Measurements from ENCODE around the gene KATNAL2. TPM values are rescaled to one million over a fixed set of nuclear protein-coding genes. Genes with fewer than 3 reads are reported as not detected.

The KATNAL2 gene
- total RNA-seq, 1 experiment from 2014 or later: 2.0 TPM

DNA sequence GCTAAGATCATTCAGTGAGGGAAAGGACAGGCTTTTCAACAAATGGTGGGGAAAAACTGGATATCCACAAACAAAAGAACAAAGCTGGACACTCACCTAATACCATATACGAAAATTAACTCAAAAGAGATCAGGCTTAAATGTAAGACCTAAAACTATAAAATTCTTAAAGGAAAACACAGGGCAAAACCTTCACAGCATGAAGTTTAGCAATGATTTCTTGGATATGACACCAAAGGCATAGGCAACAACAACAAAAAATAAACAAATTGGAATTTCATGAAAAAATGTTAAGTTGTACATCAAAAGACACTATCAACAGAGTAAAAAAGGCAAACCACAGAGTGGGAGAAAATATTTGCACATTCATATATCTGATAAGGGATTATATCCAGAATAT, 28.4 kb upstream of the KATNAL2 start:
- Histone ChIP-seq H3K79me2 (ENCODE audit: low read length) (peaks cover 22% of the 10 kb centered on the region), H3K9me2 (replicated peaks; ENCODE audit: low read length) (no peaks in the 10 kb centered on the region), H4K20me1 (ENCODE audit: low read length) (no peaks in the 10 kb centered on the region), H3F3A (ENCODE audit: low read length, unreplicated experiment) (no peaks in the 10 kb centered on the region), H3K36me3 (ENCODE audit: low read depth, low read length) (peaks cover 6% of the 10 kb centered on the region; the same call in 1 of the 2 replicates), H3K4me2 (ENCODE audit: low read length) (no peak overlapping the region), H2AFZ (ENCODE audit: low read length) (no peak overlapping the region), H3K27ac (ENCODE audit: low read length) (no peak overlapping the region), H3K4me1 (ENCODE audit: insufficient read depth, low read length) (no peaks in the 10 kb centered on the region), H3K4me3 (ENCODE audit: low read length) (no peak overlapping the region), H3K9me3 (ENCODE audit: low read length) (no peaks in the 10 kb centered on the region), H3K27me3 (ENCODE audit: low read length) (no peaks in the 10 kb centered on the region), H3K9ac (ENCODE audit: low read length) (no peak overlapping the region)
- ChIA-PET POLR2A (ENCODE audit: unreplicated experiment) (no interaction called here), CTCF (no interaction called here)
- ATAC-seq (no peak), DNase-seq (no peak)
- TF ChIP-seq EZH2 (IDR thresholded peaks at IDR 0.05; ENCODE audit: low read length, unreplicated experiment): no peak
- TF ChIP-seq EZH2phosphoT487 (IDR thresholded peaks at IDR 0.05; ENCODE audit: borderline replicate concordance, low read length): no peak
- TF ChIP-seq, protein P1, sequence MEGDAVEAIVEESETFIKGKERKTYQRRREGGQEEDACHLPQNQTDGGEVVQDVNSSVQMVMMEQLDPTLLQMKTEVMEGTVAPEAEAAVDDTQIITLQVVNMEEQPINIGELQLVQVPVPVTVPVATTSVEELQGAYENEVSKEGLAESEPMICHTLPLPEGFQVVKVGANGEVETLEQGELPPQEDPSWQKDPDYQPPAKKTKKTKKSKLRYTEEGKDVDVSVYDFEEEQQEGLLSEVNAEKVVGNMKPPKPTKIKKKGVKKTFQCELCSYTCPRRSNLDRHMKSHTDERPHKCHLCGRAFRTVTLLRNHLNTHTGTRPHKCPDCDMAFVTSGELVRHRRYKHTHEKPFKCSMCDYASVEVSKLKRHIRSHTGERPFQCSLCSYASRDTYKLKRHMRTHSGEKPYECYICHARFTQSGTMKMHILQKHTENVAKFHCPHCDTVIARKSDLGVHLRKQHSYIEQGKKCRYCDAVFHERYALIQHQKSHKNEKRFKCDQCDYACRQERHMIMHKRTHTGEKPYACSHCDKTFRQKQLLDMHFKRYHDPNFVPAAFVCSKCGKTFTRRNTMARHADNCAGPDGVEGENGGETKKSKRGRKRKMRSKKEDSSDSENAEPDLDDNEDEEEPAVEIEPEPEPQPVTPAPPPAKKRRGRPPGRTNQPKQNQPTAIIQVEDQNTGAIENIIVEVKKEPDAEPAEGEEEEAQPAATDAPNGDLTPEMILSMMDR (conservative IDR thresholded peaks at IDR 0.05; ENCODE audit: low read depth, low read length): no peak
- BruUV-seq (replicated peaks): no TSS peak
- intact Hi-C loops (cut with micrococcal nuclease): no loop called here

DNA sequence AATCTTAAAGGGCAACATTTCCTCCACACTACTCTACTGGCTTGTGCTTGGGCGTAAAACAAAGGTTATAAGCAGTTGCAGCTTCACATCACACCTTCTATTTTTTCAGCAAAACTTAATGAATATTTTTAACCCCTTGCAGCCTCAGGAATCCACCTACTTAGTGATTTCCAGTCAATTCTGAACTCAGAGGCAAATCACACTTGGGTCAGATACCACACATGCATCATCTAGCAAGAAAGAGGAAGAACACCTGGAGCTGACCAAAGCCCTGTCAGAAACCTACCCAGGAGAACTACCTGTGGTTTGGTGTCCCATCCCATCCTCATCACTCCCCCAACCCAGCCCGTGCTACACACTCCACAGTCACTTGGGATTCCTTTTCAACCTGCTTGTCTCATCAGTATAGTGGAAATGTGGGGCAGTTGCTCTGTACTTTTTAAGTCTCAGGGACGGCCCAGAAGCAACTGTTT, 25.6 kb upstream of the KATNAL2 start:
- Histone ChIP-seq H3K9me2 (replicated peaks; ENCODE audit: low read length) (no peaks in the 10 kb centered on the region), H3K4me1 (ENCODE audit: insufficient read depth, low read length) (no peaks in the 10 kb centered on the region), H3K4me3 (ENCODE audit: low read length) (no peak overlapping the region), H2AFZ (ENCODE audit: low read length) (no peak overlapping the region), H4K20me1 (ENCODE audit: low read length) (no peaks in the 10 kb centered on the region), H3F3A (ENCODE audit: low read length, unreplicated experiment) (no peaks in the 10 kb centered on the region), H3K9me3 (ENCODE audit: low read length) (no peaks in the 10 kb centered on the region), H3K27ac (ENCODE audit: low read length) (no peak overlapping the region), H3K36me3 (ENCODE audit: low read depth, low read length) (peaks cover 6% of the 10 kb centered on the region; the same call in 1 of the 2 replicates), H3K9ac (ENCODE audit: low read length) (no peak overlapping the region), H3K4me2 (ENCODE audit: low read length) (no peak overlapping the region), H3K79me2 (ENCODE audit: low read length) (peaks cover 28% of the 10 kb centered on the region), H3K27me3 (ENCODE audit: low read length) (no peaks in the 10 kb centered on the region)
- CTCF ChIA-PET: no interaction called here
- POLR2A ChIA-PET (ENCODE audit: unreplicated experiment): no interaction called here
- no TSS peak for BruUV-seq (replicated peaks)
- TF ChIP-seq EZH2 (IDR thresholded peaks at IDR 0.05; ENCODE audit: low read length, unreplicated experiment): no peak
- TF ChIP-seq, protein P1 (conservative IDR thresholded peaks at IDR 0.05; ENCODE audit: low read depth, low read length): no peak
- no peak for TF ChIP-seq EZH2phosphoT487 (IDR thresholded peaks at IDR 0.05; ENCODE audit: borderline replicate concordance, low read length)
- ATAC-seq: no peak
- no peak for DNase-seq
- intact Hi-C loops (cut with micrococcal nuclease): no loop called here

DNA sequence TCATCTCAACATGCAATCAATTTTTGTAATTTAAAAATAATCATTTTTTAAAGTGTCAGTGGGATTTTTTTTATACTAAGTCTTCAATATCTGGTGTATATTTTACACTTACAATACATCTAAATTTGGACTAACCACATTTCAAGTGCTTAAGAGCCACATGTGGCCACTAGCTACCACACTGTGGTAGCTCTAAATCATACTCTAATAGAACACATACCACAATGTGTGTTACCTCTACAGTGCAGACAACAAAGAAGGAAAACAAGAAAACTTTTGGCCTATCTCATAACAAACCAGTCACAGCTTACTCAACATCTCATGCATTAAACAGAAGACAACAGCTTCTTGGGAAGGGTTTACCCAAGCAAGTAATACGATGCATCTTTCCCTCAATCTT, 24.6 kb upstream of the KATNAL2 start:
- H3K79me2 ChIP-seq (ENCODE audit: low read length): peaks cover 23% of the 10 kb centered on the region
- no peaks in the 10 kb centered on the region for H4K20me1 ChIP-seq (ENCODE audit: low read length)
- no peak overlapping the region for H2AFZ ChIP-seq (ENCODE audit: low read length)
- H3K27me3 ChIP-seq (ENCODE audit: low read length): no peaks in the 10 kb centered on the region
- intact Hi-C loops (cut with micrococcal nuclease): no loop called here
- H3K9ac ChIP-seq (ENCODE audit: low read length): no peak overlapping the region
- ChIA-PET CTCF (no interaction called here), POLR2A (ENCODE audit: unreplicated experiment) (no interaction called here)
- no TSS peak for BruUV-seq (replicated peaks)
- no peak overlapping the region for H3K4me2 ChIP-seq (ENCODE audit: low read length)
- no peak overlapping the region for H3K27ac ChIP-seq (ENCODE audit: low read length)
- peaks cover 6% of the 10 kb centered on the region; the same call in 1 of the 2 replicates for H3K36me3 ChIP-seq (ENCODE audit: low read depth, low read length)
- H3K9me2 ChIP-seq (replicated peaks; ENCODE audit: low read length): no peaks in the 10 kb centered on the region
- H3K4me1 ChIP-seq (ENCODE audit: insufficient read depth, low read length): no peaks in the 10 kb centered on the region
- no peaks in the 10 kb centered on the region for H3K9me3 ChIP-seq (ENCODE audit: low read length)
- no peak overlapping the region for H3K4me3 ChIP-seq (ENCODE audit: low read length)
- ATAC-seq (no peak), DNase-seq (no peak)
- TF ChIP-seq, protein P1 (conservative IDR thresholded peaks at IDR 0.05; ENCODE audit: low read depth, low read length): no peak
- TF ChIP-seq EZH2 (IDR thresholded peaks at IDR 0.05; ENCODE audit: low read length, unreplicated experiment): no peak
- no peak for TF ChIP-seq EZH2phosphoT487 (IDR thresholded peaks at IDR 0.05; ENCODE audit: borderline replicate concordance, low read length)
- H3F3A ChIP-seq (ENCODE audit: low read length, unreplicated experiment): no peaks in the 10 kb centered on the region

Measured in PC-3 (cell line).